K562 (cell line): ENCODE results near the gene BTBD2. TPM values are rescaled to one million over a fixed set of nuclear protein-coding genes. Genes with fewer than 3 reads are reported as not detected.
A peak's percentile ranks its signal among the peaks of the same experiment; 100 is the strongest.

Experiments used
- ATAC-seq: fragments of 200-7000 bp; cut with Tn5 transposase; 3 replicates; pipeline ENCODE4 v1.9.1; 2020; ENCODE audit warnings: moderate library complexity
- BruUV-seq: library from RNA; stranded (reverse); fragments of 400-500 nt; replicated peaks from 2 replicates; lab custom pipeline; 2021; lab: Mats Ljungman, UMichigan
- CTCF ChIA-PET: fragments of 300-600 bp; formaldehyde crosslinking; extraction: SDS; loops from one replicate; lab custom pipeline; 2021; ENCODE audit warnings: low intra/inter-chr PET ratio; lab: Yijun Ruan, JAX
- POLR2A ChIA-PET: fragments of 300-600, 350-650 bp; sonication (Branson Sonifier 250); formaldehyde crosslinking; extraction: SDS; loops from one replicate; lab custom pipeline; 2021; ENCODE audit warnings: antibody characterized with exemption, inconsistent platforms; lab: Yijun Ruan, JAX
- DNase-seq, 4 experiments: peaks; one replicate each; pipeline versions ENCODE4 v3.0.0 to v3.0.0-alpha.2; 2011 to 2018; ENCODE audit warnings: low spot score in 3 of 4, mixed read lengths in 3 of 4; ENCODE audit errors: extremely low read depth in 1 of 4
- FAIRE-seq: peaks from 2 replicates; lab custom pipeline; 2011; peaks lifted over from hg19 to GRCh38; lab: Jason Lieb, UNC
- H2AFZ ChIP-seq: 2 replicates; pipeline ENCODE4 v1.6.0; 2011; ENCODE audit warnings: low read depth, low read length, control low read depth, inconsistent platforms
- H3K27ac ChIP-seq: fragments of 200-600 bp; 3 replicates; pipeline ENCODE4 v1.8.0; 2011; ENCODE audit warnings: low read depth, mild to moderate bottlenecking, control low read depth, inconsistent platforms, low read length, moderate library complexity, mixed read lengths; ENCODE audit errors: extremely low read depth
- H3K27me3 ChIP-seq, 2 experiments: fragments of 300-600 bp in 1 of 2; 2 replicates in 1 of 2; 3 replicates in 1 of 2; pipeline versions ENCODE4 v1.6.0 to v1.8.0; 2011; ENCODE audit warnings: inconsistent platforms in 2 of 2, low read length in 2 of 2, mild to moderate bottlenecking in 1 of 2, mixed read lengths in 1 of 2, moderate library complexity in 1 of 2; ENCODE audit not compliant: control insufficient read depth in 2 of 2, insufficient read depth in 2 of 2
- H3K36me3 ChIP-seq: fragments of 300-600 bp; 3 replicates; pipeline ENCODE4 v1.8.0; 2011; ENCODE audit warnings: mild to moderate bottlenecking, low read length, inconsistent platforms; ENCODE audit not compliant: control insufficient read depth, insufficient read depth
- H3K4me1 ChIP-seq, 2 experiments: fragments of 200-600 bp in 1 of 2; replicated peaks in 1 of 2; 2 replicates in 1 of 2; 3 replicates in 1 of 2; pipeline versions ENCODE4 v1.5.1 to v1.8.0; 2011; ENCODE audit warnings: inconsistent platforms in 2 of 2, low read length in 2 of 2, mild to moderate bottlenecking in 1 of 2, mixed read lengths in 1 of 2, moderate library complexity in 1 of 2; ENCODE audit not compliant: control insufficient read depth in 2 of 2, insufficient read depth in 2 of 2
- H3K4me2 ChIP-seq: 2 replicates; pipeline ENCODE4 v1.6.1; 2011; ENCODE audit warnings: low read length, control low read depth, inconsistent platforms, mixed read lengths; ENCODE audit not compliant: insufficient read depth
- H3K4me3 ChIP-seq: fragments of 200-600 bp; sonication (generic), shearing (Covaris generic); 2 replicates; pipeline ENCODE4 v1.5.1; 2016; ENCODE audit warnings: control low read depth, inconsistent platforms
- H3K79me2 ChIP-seq: fragments of 200-600 bp; 3 replicates; pipeline ENCODE4 v1.8.0; 2011; ENCODE audit warnings: low read length, inconsistent platforms; ENCODE audit not compliant: control insufficient read depth, insufficient read depth
- H3K9ac ChIP-seq, 2 experiments: 2 replicates each; pipeline versions ENCODE4 v1.6.0 to v1.6.1; 2011; ENCODE audit warnings: low read depth in 2 of 2, low read length in 2 of 2, control low read depth in 1 of 2, inconsistent platforms in 1 of 2, mild to moderate bottlenecking in 1 of 2, mixed read lengths in 1 of 2; ENCODE audit not compliant: insufficient read depth in 1 of 2
- H3K9me1 ChIP-seq: one replicate; pipeline ENCODE4 v1.6.0; 2011; ENCODE audit warnings: inconsistent platforms, mild to moderate bottlenecking, low read length, moderate library complexity; ENCODE audit not compliant: control insufficient read depth, insufficient read depth
- H3K9me3 ChIP-seq: replicated peaks from 2 replicates; pipeline ENCODE4 v1.5.1; 2011; ENCODE audit warnings: low read depth, low read length, inconsistent platforms; ENCODE audit not compliant: control insufficient read depth, insufficient read depth
- H4K20me1 ChIP-seq: replicated peaks from 2 replicates; pipeline ENCODE4 v1.6.1; 2011; ENCODE audit warnings: low read length, inconsistent platforms, mixed read lengths; ENCODE audit not compliant: control insufficient read depth, insufficient read depth
- KDM1A ChIP-seq, 2 experiments: fragments of 450-650 bp; IDR thresholded peaks; 2 replicates each; pipeline ENCODE4 v1.6.1; 2016; ENCODE audit warnings: mild to moderate bottlenecking in 2 of 2
- KDM2B ChIP-seq: fragments of 250-450 bp; sonication (Bioruptor Pico); IDR thresholded peaks from 2 replicates; pipeline ENCODE4 v1.8.0; 2021; ENCODE audit warnings: mild to moderate bottlenecking, moderate library complexity
- POLR2G ChIP-seq: fragments of 200-400 bp; formaldehyde crosslinking; IDR thresholded peaks from 2 replicates; pipeline ENCODE4 v1.6.1; 2017; ENCODE audit warnings: low read depth, mild to moderate bottlenecking, antibody characterized with exemption, low read length, moderate library complexity
- RBBP5 ChIP-seq: fragments of 200-600 bp; sonication (generic); IDR thresholded peaks from 2 replicates; pipeline ENCODE4 v1.6.1; 2012; ENCODE audit warnings: borderline replicate concordance, mild to moderate bottlenecking, low read length, control low read depth, inconsistent platforms; ENCODE audit not compliant: insufficient read depth, poor library complexity, severe bottlenecking
- TFAM ChIP-seq: fragments of 250-450 bp; sonication (Bioruptor Pico); conservative IDR thresholded peaks from 2 replicates; pipeline ENCODE4 v1.5.0; 2021; ENCODE audit warnings: mild to moderate bottlenecking, moderate library complexity
- ZNF445 ChIP-seq: fragments of 250-450 bp; sonication (Bioruptor Pico); IDR thresholded peaks from 2 replicates; pipeline ENCODE4 v1.4.0; 2020; ENCODE audit warnings: low read depth, mild to moderate bottlenecking, moderate library complexity
- WGBS: fragments of 100-300 bp; shearing (Covaris generic); methylation state at CpG from one replicate; pipeline ENCODE4 v1.1.6; 2016; ENCODE audit warnings: low coverage, mixed read lengths; ENCODE audit not compliant: insufficient coverage; ENCODE audit errors: missing lambda C conversion rate; 5-methylcytosine and 5-hydroxymethylcytosine counted together
- in situ Hi-C: fragments of 300-500 bp; cut with MboI; formaldehyde crosslinking; loops from 4 replicates; pipeline ENCODE4 v1.15.0; 2018; ENCODE audit warnings: inconsistent platforms, mixed read lengths
- intact Hi-C: fragments of 100-400 bp; cut with micrococcal nuclease; formaldehyde crosslinking; loops from 2 replicates; pipeline ENCODE4 v1.14.2; 2022
- polyA plus RNA-seq, 8 experiments: library from polyadenylated mRNA; depleted of rRNA in 4 of 8; stranded (reverse) in 5 of 8; unstranded in 3 of 8; fragments of >200 nt; fragmentation: Nextera tagmentation in 2 of 8; fragmentation: Illumina TruSeq in 1 of 8; extraction: Ambion mirVana in 2 of 8; extraction: Trizol in 1 of 8; gene quantifications; 2 replicates each; pipeline versions ENCODE4 v1.2.1 to v1.2.3, GENCODE V29; 2011 to 2014; ENCODE audit warnings: inconsistent platforms in 1 of 8, missing spikeins in 1 of 8
- total RNA-seq, 7 experiments: library from RNA; depleted of rRNA in 6 of 7; stranded (reverse); fragments of >200 nt in 6 of 7; fragmentation: Illumina TruSeq in 2 of 7; extraction: Trizol in 2 of 7; gene quantifications; 2 replicates each; pipeline versions ENCODE4 v1.2.1 to v1.2.3, GENCODE V29; 2011 to 2021; ENCODE audit warnings: low replicate concordance in 1 of 7

BTBD2 gene
- total and polyA plus RNA-seq, 9 of the 15 experiments (the other 6 are each of a cell fraction or from before 2014, with no cell fraction given): 0.10 to 15.6 (median 6.9) TPM

DNA sequence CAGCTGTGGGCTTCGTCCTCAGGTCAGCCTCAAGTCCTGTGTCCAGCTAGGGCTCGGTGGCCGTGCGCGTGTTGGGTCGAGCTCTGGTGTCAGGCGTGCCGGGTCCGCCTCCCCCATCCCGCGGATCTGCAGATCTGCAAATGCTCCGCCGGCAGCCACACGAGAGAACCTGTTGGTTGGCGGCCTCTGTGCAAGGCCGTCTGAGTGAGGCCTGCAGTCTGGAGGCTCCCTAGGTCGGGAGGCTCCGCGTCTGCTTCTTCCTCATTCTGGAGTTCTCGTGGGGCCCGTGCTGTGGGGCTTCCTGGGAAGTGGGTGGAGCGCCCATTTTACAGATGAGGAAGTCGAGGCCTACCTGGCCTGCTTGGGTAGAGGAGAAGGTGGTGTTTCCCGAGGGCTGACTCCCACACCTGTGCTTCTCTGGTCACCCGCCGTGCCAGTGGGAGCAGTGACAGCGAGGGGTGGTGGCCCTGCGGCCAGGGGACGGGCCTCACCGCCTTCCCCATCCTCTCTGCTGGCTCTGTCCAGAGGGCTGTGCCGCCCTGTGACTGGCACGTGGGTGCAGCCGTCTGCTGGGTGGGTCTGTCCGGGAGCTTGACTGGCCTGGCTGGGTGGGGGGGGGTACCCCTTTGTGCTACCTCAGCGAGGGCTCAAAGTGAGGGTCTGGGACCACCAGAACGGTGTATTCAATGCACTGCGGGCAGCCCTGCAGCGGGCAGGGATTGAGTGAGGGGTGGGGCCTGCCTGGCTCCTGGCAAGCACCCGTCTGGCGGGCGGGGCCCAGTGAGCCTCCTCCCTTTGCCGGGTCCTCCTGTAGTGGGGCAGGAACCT, 71.2 kb downstream of the BTBD2 start (continued):
- no peak for TF ChIP-seq TFAM (CRISPR knock-in tag)
- peak; percentile 50 to 82 for TF ChIP-seq KDM1A (IDR thresholded peaks at IDR 0.05)

DNA sequence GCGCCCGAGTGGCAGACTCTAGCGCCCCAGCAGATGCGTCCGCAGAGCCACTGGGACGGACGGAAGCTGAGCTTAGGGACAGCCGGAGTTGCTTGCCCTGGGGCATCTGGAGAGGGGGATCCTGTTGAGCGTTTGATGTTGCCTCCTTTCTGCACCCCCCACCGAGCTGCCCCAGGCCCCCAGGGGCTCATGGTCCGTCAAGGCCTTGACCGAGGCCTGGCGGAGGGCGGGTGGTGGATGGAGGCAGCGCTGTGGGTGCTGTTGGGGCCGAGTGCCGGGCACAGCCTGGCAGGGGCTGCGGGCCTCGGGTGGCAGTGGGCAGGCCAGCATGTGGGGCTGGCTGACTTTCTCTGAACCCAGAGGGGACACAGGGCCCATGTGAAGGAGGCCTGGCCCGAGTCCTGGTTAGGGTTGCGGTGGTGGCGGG, 71.8 kb downstream of the BTBD2 start:
- ATAC-seq (no peak), DNase-seq (no peak), FAIRE-seq (no peak)
- H3K36me3 ChIP-seq: peaks cover 22% of the 10 kb centered on the region; the same call in 1 of the 3 replicates
- H3K27ac ChIP-seq: no peak overlapping the region
- peaks cover 5% of the 10 kb centered on the region for H3K9me1 ChIP-seq
- no peaks in the 10 kb centered on the region for H3K9me3 ChIP-seq
- in situ Hi-C loops (no loop called here), intact Hi-C loops (no loop called here)
- peak overlapping the region in 1 of 2 experiments; percentile 84; a peak in 3 of 4 replicates for H3K9ac ChIP-seq
- ChIA-PET POLR2A (interaction anchor here (0.6 kb wide), 2 partner anchors 8 to 13 kb away, joined by 3 read pairs; no protein-coding TSS in a partner anchor), CTCF (no interaction called here)
- H3K79me2 ChIP-seq: peaks cover 80% of the 10 kb centered on the region
- H4K20me1 ChIP-seq: peaks cover 38% of the 10 kb centered on the region
- H3K27me3 ChIP-seq: no peaks in the 10 kb centered on the region
- no peak overlapping the region for H2AFZ ChIP-seq
- peaks cover 18 to 75% of the 10 kb centered on the region in 2 experiments for H3K4me1 ChIP-seq
- no TSS peak for BruUV-seq
- no peak overlapping the region for H3K4me2 ChIP-seq
- TF ChIP-seq RBBP5 (no peak), POLR2G (0 out of 2 replicates have a peak, but pooled peaks have one; percentile 12), KDM2B (CRISPR knock-in tag) (no peak), ZNF445 (CRISPR knock-in tag) (no peak)
- TF ChIP-seq, all 486 proteins: peak for 1
- H3K4me3 ChIP-seq: peak overlapping the region; percentile 91; the same call in 1 of the 2 replicates
- 89% methylated on average over 15 of the region's 22 CpGs for WGBS
